ENCODE data around the gene ZFHX2.

DNA sequence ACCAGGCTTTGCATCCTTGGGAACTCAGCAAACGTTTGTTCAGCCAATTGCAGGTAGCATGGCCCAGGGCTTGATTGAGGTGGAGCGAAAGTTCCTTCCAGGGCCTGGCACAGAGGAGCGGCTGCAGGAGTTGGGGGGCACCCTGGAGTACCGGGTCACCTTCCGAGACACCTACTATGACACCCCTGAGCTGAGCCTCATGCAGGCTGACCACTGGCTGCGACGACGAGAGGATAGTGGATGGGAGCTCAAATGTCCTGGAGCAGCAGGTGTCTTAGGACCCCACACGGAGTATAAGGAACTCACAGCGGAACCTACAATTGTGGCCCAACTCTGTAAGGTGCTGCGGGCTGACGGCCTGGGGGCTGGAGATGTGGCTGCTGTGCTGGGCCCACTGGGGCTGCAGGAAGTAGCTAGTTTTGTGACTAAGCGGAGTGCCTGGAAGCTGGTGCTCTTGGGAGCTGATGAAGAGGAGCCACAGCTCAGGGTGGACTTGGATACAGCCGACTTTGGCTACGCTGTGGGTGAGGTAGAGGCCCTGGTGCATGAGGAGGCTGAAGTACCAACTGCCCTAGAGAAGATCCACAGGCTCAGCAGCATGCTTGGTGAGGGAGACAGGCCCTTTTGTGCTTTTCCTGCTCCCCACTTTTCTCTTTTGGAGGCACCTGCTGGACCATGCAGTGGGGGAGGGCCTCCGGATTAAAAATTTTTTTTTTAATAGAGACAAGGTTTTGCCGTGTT, 5.3 kb upstream of the ZFHX2 start:
- TF ChIP-seq TAF1 (IDR thresholded peaks at IDR 0.05; ENCODE audit: low read depth) (no peak), NFIC (IDR thresholded peaks at IDR 0.05) (no peak), YY1 (IDR thresholded peaks at IDR 0.05; ENCODE audit: low read depth) (no peak), EP300 (IDR thresholded peaks at IDR 0.05; ENCODE audit: borderline replicate concordance) (no peak), RAD21 (IDR thresholded peaks at IDR 0.05; ENCODE audit: low read depth) (no peak)
